ENCODE results near the gene TMEM272.

- TF ChIP-seq ETS1 (IDR thresholded peaks at IDR 0.05) (no peak), JUNB (IDR thresholded peaks at IDR 0.05; ENCODE audit: unreplicated experiment) (no peak), CTCF (conservative IDR thresholded peaks at IDR 0.05; ENCODE audit: low read depth in 2 of 2) (no peak)
Measured at GRCh38 chr13:51807041-51807440, 37.9 kb downstream of the TMEM272 start.

Data from GM23338 (cell line).